GM12892 (cell line): ENCODE measurements around the gene SLC2A6.

ENCODE experiments used
- POLR2A ChIP-seq: IDR thresholded peaks from 2 replicates; pipeline ENCODE4 v1.6.1; 2011; ENCODE audit warnings: low read depth, low read length, control low read depth
- TAF1 ChIP-seq: IDR thresholded peaks from 2 replicates; pipeline ENCODE4 v1.6.1; 2011; ENCODE audit warnings: low read depth, mild to moderate bottlenecking, control low read depth, low read length, borderline replicate concordance

GRCh38 chr9:133470988-133471387 lies 7.9 kb downstream of the SLC2A6 start:
- no peak for TF ChIP-seq POLR2A
- no peak for TF ChIP-seq TAF1
